Mesodermal cell (in vitro differentiated cells): ENCODE results near the gene AGFG2.

Experiments used
- H3K27ac ChIP-seq: 2 replicates; pipeline ENCODE4 v1.7.0; 2013; ENCODE audit warnings: mild to moderate bottlenecking, low read depth, low read length, moderate library complexity; ENCODE audit not compliant: severe bottlenecking
- H3K36me3 ChIP-seq: 2 replicates; pipeline ENCODE4 v1.7.1; 2013; ENCODE audit warnings: mild to moderate bottlenecking, low read length, moderate library complexity; ENCODE audit not compliant: control insufficient read depth, insufficient read depth
- H3K4me1 ChIP-seq: one replicate; pipeline ENCODE4 v1.7.1; 2013; ENCODE audit warnings: mild to moderate bottlenecking, low read length; ENCODE audit not compliant: insufficient read depth, control insufficient read depth, poor library complexity, severe bottlenecking
- H3K4me3 ChIP-seq: 2 replicates; pipeline ENCODE4 v1.7.0; 2013; ENCODE audit warnings: low read length, control low read depth, mild to moderate bottlenecking; ENCODE audit not compliant: insufficient read depth, poor library complexity, severe bottlenecking; ENCODE audit errors: extremely low read depth
- H3K9me3 ChIP-seq: 2 replicates; pipeline ENCODE4 v1.7.1; 2013; ENCODE audit warnings: mild to moderate bottlenecking, low read length, moderate library complexity; ENCODE audit not compliant: control insufficient read depth
- WGBS, 2 experiments: methylation state at CpG; one replicate each; pipeline ENCODE4 v1.1.5; 2013; ENCODE audit warnings: missing lambda C conversion rate in 2 of 2; ENCODE audit not compliant: insufficient coverage in 2 of 2; 5-methylcytosine and 5-hydroxymethylcytosine counted together

Gene AGFG2

DNA sequence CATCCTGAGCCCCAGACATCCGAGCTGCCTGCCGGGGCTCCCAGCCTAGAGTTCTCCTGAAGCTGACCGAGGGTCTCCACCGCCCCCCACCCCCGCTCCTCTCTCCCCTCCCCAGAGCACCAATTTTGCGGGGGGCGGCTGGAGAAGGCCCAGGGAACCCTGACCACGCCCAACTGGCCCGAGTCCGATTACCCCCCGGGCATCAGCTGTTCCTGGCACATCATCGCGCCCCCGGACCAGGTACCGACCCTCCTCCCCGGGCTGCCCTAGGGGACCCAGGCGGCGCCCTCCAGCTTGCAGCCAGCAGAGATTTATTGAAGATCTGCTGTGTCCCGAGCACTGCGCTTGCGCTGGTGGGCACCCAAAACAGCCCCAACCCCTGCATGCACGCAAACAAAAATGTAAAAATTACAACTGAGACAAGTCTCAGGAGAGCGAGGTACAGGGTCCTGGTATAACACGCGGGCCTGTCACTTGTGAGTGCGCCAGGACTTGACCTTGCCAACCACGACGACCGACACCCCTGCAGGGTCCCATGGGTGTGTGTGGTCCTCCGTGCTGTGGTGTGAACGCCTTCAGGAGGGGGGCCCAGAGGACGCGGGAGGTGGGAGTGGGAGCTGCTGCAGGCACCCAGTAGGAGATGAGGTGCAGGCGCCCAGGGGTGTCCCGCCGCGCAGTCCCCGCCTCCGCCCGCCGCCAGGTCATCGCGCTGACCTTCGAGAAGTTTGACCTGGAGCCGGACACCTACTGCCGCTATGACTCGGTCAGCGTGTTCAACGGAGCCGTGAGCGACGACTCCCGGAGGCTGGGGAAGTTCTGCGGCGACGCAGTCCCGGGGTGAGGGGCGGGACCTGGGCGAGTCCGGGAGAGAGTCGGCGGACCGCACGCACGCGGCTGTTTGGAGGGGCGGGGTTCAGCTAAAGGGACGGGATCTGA is 66.2 kb downstream of the AGFG2 start:
- no peak overlapping the region for H3K27ac ChIP-seq
- H3K9me3 ChIP-seq, result no peaks in the 10 kb centered on the region
- WGBS, 2 experiments, result 6 to 7% methylated on average over 58 to 59 of the region's 68 CpGs
- H3K4me1 ChIP-seq, result peaks cover 19% of the 10 kb centered on the region
- peak overlapping the region; percentile 53 for H3K4me3 ChIP-seq
- peaks cover 7% of the 10 kb centered on the region for H3K36me3 ChIP-seq

DNA sequence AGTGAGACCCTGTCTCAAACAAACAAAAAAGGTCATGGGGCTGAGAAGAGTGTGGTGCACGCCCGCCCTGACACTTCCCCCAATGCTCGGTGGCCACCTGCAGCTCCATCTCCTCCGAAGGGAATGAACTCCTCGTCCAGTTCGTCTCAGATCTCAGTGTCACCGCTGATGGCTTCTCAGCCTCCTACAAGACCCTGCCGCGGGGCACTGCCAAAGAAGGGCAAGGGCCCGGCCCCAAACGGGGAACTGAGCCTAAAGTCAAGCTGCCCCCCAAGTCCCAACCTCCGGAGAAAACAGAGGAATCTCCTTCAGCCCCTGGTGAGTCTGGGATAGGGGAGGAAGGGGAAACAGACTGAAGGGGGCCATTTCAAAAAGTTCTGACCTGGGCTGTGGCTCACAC is 67.3 kb downstream of the AGFG2 start:
- Histone ChIP-seq H3K4me1 (peaks cover 19% of the 10 kb centered on the region), H3K36me3 (peaks cover 7% of the 10 kb centered on the region), H3K27ac (no peak overlapping the region), H3K4me3 (no peak overlapping the region), H3K9me3 (no peaks in the 10 kb centered on the region)
- WGBS, 2 experiments, result 81 to 89% methylated on average over 7 to 10 of the region's 12 CpGs

DNA sequence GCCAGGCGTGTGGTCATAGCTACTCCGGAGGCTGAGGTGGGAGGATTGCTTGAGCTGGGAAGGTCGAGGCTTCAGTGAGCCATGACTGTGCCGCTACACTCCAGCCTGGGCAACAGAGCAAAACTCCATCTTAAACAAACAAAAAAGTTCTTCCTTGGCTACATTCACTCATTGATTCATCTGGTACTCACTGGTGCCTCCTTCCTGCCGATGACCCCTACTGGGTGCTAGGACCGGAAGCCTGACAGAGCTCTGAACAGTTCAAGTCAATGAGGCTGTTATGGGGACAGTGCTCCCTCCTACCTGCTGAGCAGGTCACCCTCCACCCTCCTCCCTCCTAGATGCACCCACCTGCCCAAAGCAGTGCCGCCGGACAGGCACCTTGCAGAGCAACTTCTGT is 68.1 kb downstream of the AGFG2 start:
- 94 to 95% methylated on average over 5 to 8 of the region's 8 CpGs for whole genome bisulfite sequencing, 2 experiments
- peaks cover 14% of the 10 kb centered on the region for H3K4me1 ChIP-seq
- no peaks in the 10 kb centered on the region for H3K9me3 ChIP-seq
- H3K27ac ChIP-seq, result no peak overlapping the region
- H3K36me3 ChIP-seq, result peaks cover 7% of the 10 kb centered on the region
- H3K4me3 ChIP-seq, result no peak overlapping the region

DNA sequence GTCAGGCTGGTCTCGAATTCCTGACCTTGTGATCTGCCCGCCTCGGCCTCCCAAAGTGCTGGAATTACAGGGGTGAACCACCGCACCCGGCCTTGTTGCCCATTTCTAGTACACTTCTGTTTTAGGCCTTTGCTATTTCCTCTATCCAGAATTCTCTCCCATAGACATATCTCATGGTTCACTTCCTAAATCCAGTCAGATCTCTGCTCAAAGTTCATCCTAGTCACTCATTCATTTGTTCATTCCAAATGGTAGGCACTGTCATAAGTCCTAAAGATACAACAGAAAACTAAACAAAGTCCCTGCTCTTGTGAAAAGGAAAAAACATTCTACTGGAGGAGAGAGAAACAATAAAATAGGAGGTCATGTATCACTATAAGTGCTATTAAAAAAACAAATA is 71.0 kb downstream of the AGFG2 start:
- no peaks in the 10 kb centered on the region for H3K4me1 ChIP-seq
- peaks cover 18% of the 10 kb centered on the region for H3K36me3 ChIP-seq
- 91 to 100% methylated on average over 5 of the region's 5 CpGs for WGBS, 2 experiments
- H3K27ac ChIP-seq, result no peak overlapping the region
- H3K9me3 ChIP-seq, result no peaks in the 10 kb centered on the region
- H3K4me3 ChIP-seq, result no peak overlapping the region

DNA sequence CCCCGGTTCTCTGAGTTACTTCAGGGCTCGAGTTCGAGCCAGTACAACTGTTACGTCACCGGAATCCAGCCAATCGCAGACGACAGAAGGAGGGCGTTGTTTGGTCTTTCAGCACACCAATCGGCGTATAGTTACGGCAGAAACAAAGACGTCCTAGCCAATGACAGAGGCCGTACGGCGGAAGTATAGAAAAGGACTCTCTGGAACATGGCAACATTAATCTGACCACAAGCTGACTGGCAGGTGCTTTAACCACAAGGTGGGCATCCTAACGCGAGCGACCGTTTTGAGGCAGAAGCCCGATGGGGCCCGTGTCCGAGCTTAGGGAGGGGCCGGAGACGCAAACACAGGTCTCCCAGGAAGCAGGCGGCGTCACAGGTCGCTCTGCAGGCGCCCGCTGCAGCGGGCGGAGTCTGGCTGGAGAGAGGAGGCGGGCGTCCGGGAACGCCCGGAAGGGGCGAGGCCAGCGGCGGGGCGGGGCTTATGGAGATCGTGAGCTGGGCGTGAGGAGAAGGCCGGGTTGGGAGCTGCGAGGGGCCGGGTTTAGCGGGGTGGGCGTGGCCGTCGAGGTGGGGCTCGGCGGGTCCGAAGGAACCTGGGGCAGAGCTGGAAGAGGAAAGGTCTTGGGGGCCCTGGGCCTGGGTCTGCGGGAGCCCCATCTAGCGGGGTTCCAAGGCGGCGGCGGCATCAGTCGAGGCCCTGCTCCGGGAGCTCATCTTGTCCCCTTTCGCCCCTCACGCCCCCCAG is 73.2 kb downstream of the AGFG2 start, which contains the start of gene MOSPD3:
MOSPD3 (plus strand) TSS at position 558 of the 747 bp plus-strand sequence. CDS start 252 bp downstream, outside the sequence.
- peak within 1 kb of the TSS; percentile 92 for H3K27ac ChIP-seq
- peak within 1 kb of the TSS; percentile 54 for H3K4me3 ChIP-seq
- peaks cover 23% of the 10 kb centered on the region for H3K36me3 ChIP-seq
- H3K9me3 ChIP-seq, result no peaks in the 10 kb centered on the region
- WGBS, 2 experiments, result 0 to 1% methylated on average over 60 to 61 of the region's 61 CpGs
- no peaks in the 10 kb centered on the region for H3K4me1 ChIP-seq

DNA sequence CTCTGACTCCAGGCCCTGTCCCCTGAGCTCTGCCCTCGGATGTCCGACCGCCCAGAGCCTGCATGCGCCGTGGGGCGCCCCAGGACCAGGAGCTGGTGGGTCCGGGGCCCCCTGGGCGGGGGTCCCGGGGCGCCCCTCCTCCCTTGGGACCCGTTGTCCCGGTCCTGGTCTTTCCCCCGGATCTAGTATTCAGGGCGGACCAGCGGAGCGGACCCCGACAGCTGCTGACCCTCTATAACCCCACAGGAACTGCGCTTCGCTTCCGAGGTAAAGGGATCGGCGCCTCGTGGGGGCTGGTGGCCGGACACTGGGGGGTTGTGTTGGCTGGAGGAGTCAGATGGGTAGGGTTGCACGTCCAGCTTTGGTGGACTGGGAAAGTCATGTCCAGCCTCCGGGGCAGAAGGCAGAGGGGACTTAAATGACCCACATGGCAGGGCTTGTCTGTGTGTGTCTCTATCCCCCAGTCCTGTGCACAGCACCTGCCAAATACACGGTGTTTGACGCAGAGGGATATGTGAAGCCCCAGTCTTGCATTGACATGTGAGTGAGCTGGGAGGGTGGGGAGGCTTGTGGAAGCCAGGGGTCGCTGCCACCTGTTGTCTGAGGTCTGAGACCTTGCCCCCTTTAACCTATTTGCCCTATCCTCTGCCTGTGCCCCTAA is 73.9 kb downstream of the AGFG2 start:
- Histone ChIP-seq H3K4me3 (peak overlapping the region; percentile 54), H3K4me1 (no peaks in the 10 kb centered on the region), H3K27ac (no peak overlapping the region), H3K36me3 (peaks cover 18% of the 10 kb centered on the region), H3K9me3 (no peaks in the 10 kb centered on the region)
- WGBS, 2 experiments, result 3 to 8% methylated on average over 13 to 23 of the region's 29 CpGs

DNA sequence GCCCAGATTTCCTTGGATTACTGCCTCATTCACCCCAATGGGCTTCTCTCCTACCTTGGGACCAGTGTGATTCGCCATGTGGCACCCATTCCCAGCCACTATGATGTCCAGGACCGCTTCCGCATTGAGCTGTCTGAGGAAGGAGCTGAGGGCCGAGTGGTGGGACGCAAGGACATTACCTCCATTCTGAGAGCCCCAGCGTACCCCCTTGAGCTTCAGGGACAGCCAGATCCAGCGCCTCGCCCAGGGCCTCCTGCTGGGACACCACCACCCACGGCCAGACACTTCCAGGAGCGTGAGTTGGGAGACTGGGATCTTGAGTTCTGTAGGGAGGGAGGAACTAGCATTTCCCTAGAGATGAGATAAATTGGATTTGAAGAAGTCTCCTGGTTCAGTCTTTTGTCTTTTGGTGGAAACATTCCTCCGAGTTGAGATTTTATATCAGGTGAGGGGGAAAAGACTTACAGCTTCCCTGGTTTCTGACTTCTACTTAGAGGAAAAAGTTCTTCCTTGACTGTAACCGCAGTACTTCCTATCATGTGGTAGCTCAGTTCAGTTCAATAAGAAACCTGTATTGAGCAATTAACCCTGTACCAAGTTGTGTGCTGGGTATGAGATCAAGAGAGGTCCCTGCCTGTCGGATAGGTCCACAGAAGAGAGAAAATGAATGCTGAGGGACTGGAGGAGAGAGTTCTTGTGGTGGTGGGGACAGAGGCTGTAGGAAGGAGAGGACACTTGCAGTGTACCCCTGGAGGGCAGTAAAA is 74.6 kb downstream of the AGFG2 start:
- H3K4me3 ChIP-seq, result peak overlapping the region; percentile 54
- H3K4me1 ChIP-seq, result no peaks in the 10 kb centered on the region
- no peaks in the 10 kb centered on the region for H3K9me3 ChIP-seq
- H3K27ac ChIP-seq, result no peak overlapping the region
- peaks cover 16% of the 10 kb centered on the region for H3K36me3 ChIP-seq
- 88 to 98% methylated on average over 12 of the region's 13 CpGs for WGBS, 2 experiments

DNA sequence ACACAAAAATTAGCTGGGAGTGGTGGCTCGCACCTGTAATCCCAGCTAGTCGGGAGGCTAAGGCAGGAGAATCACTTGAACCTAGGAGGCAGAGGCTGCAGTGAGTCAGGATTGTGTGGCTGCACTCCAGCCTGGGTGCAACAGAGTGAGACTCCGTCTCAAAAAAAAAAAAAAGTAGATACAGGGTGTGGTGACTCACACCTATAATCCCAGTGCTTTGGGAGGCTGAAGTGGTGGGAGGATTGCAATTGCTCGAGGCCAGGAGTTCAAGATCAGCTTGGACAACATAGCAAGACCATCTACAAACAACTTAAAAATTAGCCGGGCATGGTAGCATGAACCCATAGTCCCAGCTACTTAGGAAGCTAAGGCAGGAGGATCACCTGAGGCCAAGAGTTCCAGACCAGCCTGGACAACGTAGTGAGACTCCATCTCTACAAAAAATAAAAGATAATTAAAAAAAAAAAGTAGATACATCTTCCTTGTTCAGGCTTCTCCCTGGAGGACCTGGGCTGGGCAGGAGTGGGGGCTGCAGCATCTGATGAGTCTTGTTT is 75.4 kb downstream of the AGFG2 start:
- 94 to 96% methylated on average over 2 to 4 of the region's 6 CpGs for WGBS, 2 experiments
- H3K4me3 ChIP-seq, result no peak overlapping the region
- H3K36me3 ChIP-seq, result peaks cover 16% of the 10 kb centered on the region
- H3K4me1 ChIP-seq, result no peaks in the 10 kb centered on the region
- H3K9me3 ChIP-seq, result no peaks in the 10 kb centered on the region
- H3K27ac ChIP-seq, result no peak overlapping the region
